SH-SY5Y (cell line): ENCODE data around the gene LARGE2.

Source experiments
- GATA2 ChIP-seq: IDR thresholded peaks from 2 replicates; pipeline ENCODE4 v1.6.1; 2011; ENCODE audit warnings: mild to moderate bottlenecking, low read depth, low read length
- GATA3 ChIP-seq: IDR thresholded peaks from 2 replicates; pipeline ENCODE4 v1.6.1; 2011; ENCODE audit warnings: low read depth, mild to moderate bottlenecking, low read length, moderate library complexity

- TF ChIP-seq GATA2 (no peak), GATA3 (no peak)
Measured at GRCh38 chr11:45902452-45903380, 19.7 kb upstream of the LARGE2 start.
